Adipocyte (in vitro differentiated cells): Measurements from ENCODE around the gene HOXC5.
A peak's percentile ranks its signal among the peaks of the same experiment; 100 is the strongest.

ENCODE experiments used
- DNase-seq: peaks from one replicate; pipeline ENCODE4 v3.0.0-alpha.2; 2015; ENCODE audit warnings: low read depth
- H3K27me3 ChIP-seq: replicated peaks from 2 replicates; pipeline ENCODE4 v1.7.0; 2013; ENCODE audit warnings: mild to moderate bottlenecking, low read length, moderate library complexity; ENCODE audit not compliant: control insufficient read depth, insufficient read depth
- H3K36me3 ChIP-seq: 2 replicates; pipeline ENCODE4 v1.7.0; 2013; ENCODE audit warnings: low read length, mild to moderate bottlenecking, moderate library complexity; ENCODE audit not compliant: control insufficient read depth, insufficient read depth, severe bottlenecking
- H3K4me1 ChIP-seq: 2 replicates; pipeline ENCODE4 v1.7.0; 2013; ENCODE audit warnings: mild to moderate bottlenecking, low read length, moderate library complexity; ENCODE audit not compliant: control insufficient read depth, insufficient read depth
- H3K4me3 ChIP-seq: 2 replicates; pipeline ENCODE4 v1.7.0; 2013; ENCODE audit warnings: mild to moderate bottlenecking, low read length, moderate library complexity
- H3K9ac ChIP-seq: 2 replicates; pipeline ENCODE4 v1.7.0; 2013; ENCODE audit warnings: mild to moderate bottlenecking, low read length, moderate library complexity
- H3K9me3 ChIP-seq: 2 replicates; pipeline ENCODE4 v1.7.0; 2013; ENCODE audit warnings: mild to moderate bottlenecking, low read length, moderate library complexity; ENCODE audit not compliant: control insufficient read depth

HOXC5 gene

GRCh38 chr12:53989227-53990113 lies 43.4 kb upstream of the HOXC5 start:
- Histone ChIP-seq H3K27me3 (no peaks in the 10 kb centered on the region), H3K36me3 (no peaks in the 10 kb centered on the region), H3K9ac (peak overlapping the region; percentile 96), H3K9me3 (no peaks in the 10 kb centered on the region), H3K4me1 (peaks cover 64% of the 10 kb centered on the region), H3K4me3 (peak overlapping the region; percentile 92)
- DNase-seq: peak; percentile 72

- Histone ChIP-seq H3K4me1 (peaks cover 64% of the 10 kb centered on the region), H3K4me3 (peak overlapping the region; percentile 92), H3K9ac (peak overlapping the region; percentile 96), H3K36me3 (no peaks in the 10 kb centered on the region), H3K9me3 (no peaks in the 10 kb centered on the region), H3K27me3 (no peaks in the 10 kb centered on the region)
- DNase-seq: no peak
Measured at GRCh38 chr12:53990311-53991076, 42.4 kb upstream of the HOXC5 start.

- H3K27me3 ChIP-seq: no peaks in the 10 kb centered on the region
- H3K36me3 ChIP-seq: no peaks in the 10 kb centered on the region
- peak overlapping the region; percentile 92 for H3K4me3 ChIP-seq
- DNase-seq: no peak
- peaks cover 64% of the 10 kb centered on the region for H3K4me1 ChIP-seq
- H3K9ac ChIP-seq: peak overlapping the region; percentile 96
- H3K9me3 ChIP-seq: no peaks in the 10 kb centered on the region
Measured at GRCh38 chr12:53991077-53991460, 41.8 kb upstream of the HOXC5 start.

- DNase-seq: no peak
- peaks cover 71% of the 10 kb centered on the region for H3K4me1 ChIP-seq
- H3K36me3 ChIP-seq: no peaks in the 10 kb centered on the region
- H3K4me3 ChIP-seq: peak overlapping the region; percentile 92
- peak overlapping the region; percentile 96 for H3K9ac ChIP-seq
- H3K27me3 ChIP-seq: no peaks in the 10 kb centered on the region
- no peaks in the 10 kb centered on the region for H3K9me3 ChIP-seq
Measured at GRCh38 chr12:53992377-53992889, 40.4 kb upstream of the HOXC5 start.

GRCh38 chr12:53993162-53994008 lies 39.5 kb upstream of the HOXC5 start:
- H3K4me3 ChIP-seq: peak overlapping the region; percentile 94
- no peaks in the 10 kb centered on the region for H3K27me3 ChIP-seq

GRCh38 chr12:53994009-53994263 lies 38.9 kb upstream of the HOXC5 start:
- no peaks in the 10 kb centered on the region for H3K9me3 ChIP-seq
- peaks cover 71% of the 10 kb centered on the region for H3K4me1 ChIP-seq
- no peak for DNase-seq
- H3K27me3 ChIP-seq: no peaks in the 10 kb centered on the region
- peak overlapping the region; percentile 96 for H3K9ac ChIP-seq
- H3K4me3 ChIP-seq: peak overlapping the region; percentile 94
- no peaks in the 10 kb centered on the region for H3K36me3 ChIP-seq

More at GRCh38 chr12:53993162-53994008, 39.5 kb upstream of the HOXC5 start:
- no peak for DNase-seq
- Histone ChIP-seq H3K4me1 (peaks cover 71% of the 10 kb centered on the region), H3K36me3 (no peaks in the 10 kb centered on the region), H3K9me3 (no peaks in the 10 kb centered on the region), H3K9ac (peak overlapping the region; percentile 96)

- peak overlapping the region; percentile 94 for H3K4me3 ChIP-seq
- H3K9ac ChIP-seq: peak overlapping the region; percentile 96
- no peaks in the 10 kb centered on the region for H3K27me3 ChIP-seq
- H3K9me3 ChIP-seq: no peaks in the 10 kb centered on the region
- DNase-seq: no peak
- H3K36me3 ChIP-seq: no peaks in the 10 kb centered on the region
- H3K4me1 ChIP-seq: peaks cover 70% of the 10 kb centered on the region
Measured at GRCh38 chr12:53994264-53995001, 38.4 kb upstream of the HOXC5 start.

- H3K4me1 ChIP-seq: peaks cover 66% of the 10 kb centered on the region
- H3K27me3 ChIP-seq: no peaks in the 10 kb centered on the region
- H3K9me3 ChIP-seq: no peaks in the 10 kb centered on the region
- no peak for DNase-seq
- no peaks in the 10 kb centered on the region for H3K36me3 ChIP-seq
- peak overlapping the region; percentile 96 for H3K9ac ChIP-seq
- peak overlapping the region; percentile 94 for H3K4me3 ChIP-seq
Measured at GRCh38 chr12:53995002-53995377, 37.9 kb upstream of the HOXC5 start.

- Histone ChIP-seq H3K9ac (peak overlapping the region; percentile 96), H3K4me3 (peak overlapping the region; percentile 94), H3K36me3 (no peaks in the 10 kb centered on the region), H3K27me3 (no peaks in the 10 kb centered on the region), H3K4me1 (peaks cover 60% of the 10 kb centered on the region), H3K9me3 (no peaks in the 10 kb centered on the region)
- DNase-seq: no peak
Measured at GRCh38 chr12:53995378-53996239, 37.2 kb upstream of the HOXC5 start.
